Upper lobe of left lung (tissue), 4 donors: ENCODE results near the gene TATDN2.

Experiments
- CTCF ChIP-seq, 6 experiments: fragments of 450-650 bp in 4 of 6; fragments of 200-600 bp in 2 of 6; sonication (generic) in 2 of 6; IDR thresholded peaks; one replicate each; pipeline ENCODE4 v1.5.1; 2016 to 2019; ENCODE audit warnings: antibody characterized with exemption in 6 of 6
- EP300 ChIP-seq, 4 donors: sonication (generic); formaldehyde crosslinking; IDR thresholded peaks; one replicate each; pipeline ENCODE4 v1.5.1; 2017; ENCODE audit warnings: antibody characterized with exemption in 4 of 4, control low read depth in 2 of 4
- POLR2A ChIP-seq, 4 donors: fragments of 450-650 bp; IDR thresholded peaks; one replicate each; pipeline ENCODE4 v1.5.1; 2016 to 2017; ENCODE audit warnings: antibody characterized with exemption in 4 of 4, mild to moderate bottlenecking in 2 of 4
- POLR2AphosphoS5 ChIP-seq, 2 donors: sonication (generic); formaldehyde crosslinking; IDR thresholded peaks; one replicate each; pipeline ENCODE4 v1.5.1; 2017; ENCODE audit warnings: antibody characterized with exemption in 2 of 2

- TF ChIP-seq POLR2AphosphoS5 (IDR thresholded peaks at IDR 0.05), result no peak
- TF ChIP-seq CTCF (IDR thresholded peaks at IDR 0.05), result no peak
- no peak for TF ChIP-seq EP300 (IDR thresholded peaks at IDR 0.05)
- no peak for TF ChIP-seq POLR2A (IDR thresholded peaks at IDR 0.05)
Measured at GRCh38 chr3:10312861-10313260, 64.6 kb downstream of the TATDN2 start.
